ENCODE results near the gene CCDC159.

CCDC159 gene

GRCh38 chr19:11397089-11397610 lies 50.8 kb downstream of the CCDC159 start:
- FAIRE-seq, result no peak

DNA sequence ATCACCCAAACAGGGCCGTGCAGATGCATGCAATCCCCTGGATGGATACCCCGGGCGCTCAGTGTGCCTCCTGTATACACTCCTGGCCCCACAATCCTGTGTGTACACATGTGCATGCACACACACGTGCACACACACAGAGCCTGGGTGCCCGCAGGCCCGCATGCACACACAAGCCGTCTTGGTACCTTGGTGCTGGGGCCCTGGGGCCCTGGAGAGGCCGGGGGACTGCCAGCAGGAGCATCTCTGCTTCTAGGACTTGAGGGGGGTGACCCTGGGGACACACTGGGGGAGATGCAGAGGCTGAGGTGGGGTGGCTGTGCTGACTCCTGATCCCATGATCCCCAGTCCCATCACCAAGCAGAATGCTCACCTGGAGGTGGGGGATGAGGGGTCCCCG lies 53.3 kb downstream of the CCDC159 start:
- no peak for FAIRE-seq

DNA sequence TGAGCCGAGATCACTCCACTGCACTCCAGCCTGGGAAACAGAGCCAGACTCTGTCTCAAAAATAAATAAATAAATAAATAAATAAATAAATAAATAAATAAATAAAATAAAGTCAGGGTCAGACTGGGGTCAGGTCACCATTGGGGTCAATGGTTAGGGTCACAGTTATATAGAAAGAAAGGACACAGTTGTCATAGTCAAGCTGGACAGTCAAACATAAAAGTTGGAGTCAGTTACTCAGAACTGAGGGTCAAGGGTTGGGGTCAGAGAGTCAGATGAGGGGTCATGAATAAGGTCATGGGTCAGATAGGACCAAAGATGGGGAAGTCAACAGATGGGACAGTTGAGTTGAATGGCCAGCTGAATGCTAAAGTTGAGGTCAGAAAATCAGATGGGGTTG lies 54.5 kb downstream of the CCDC159 start:
- no peak for FAIRE-seq

- no peak for FAIRE-seq
Measured at GRCh38 chr19:11401808-11402543, 55.7 kb downstream of the CCDC159 start.

Measured in colon (tissue), 2 donors.